GM18907 (cell line): Measurements from ENCODE around the gene PIGH.
A peak's percentile ranks its signal among the peaks of the same experiment; 100 is the strongest.
"Not testable (repeated sequence)": the region's sequence is repeated elsewhere in the genome, so short reads cannot be mapped to it uniquely, and the experiment has no call there.

ENCODE experiments used
- ATAC-seq: cut with Tn5 transposase; IDR thresholded peaks from one replicate; pipeline ENCODE4 v1.9.1; 2021; ENCODE audit warnings: mild to moderate bottlenecking, moderate library complexity; ENCODE audit not compliant: unreplicated experiment

Gene PIGH, protein sequence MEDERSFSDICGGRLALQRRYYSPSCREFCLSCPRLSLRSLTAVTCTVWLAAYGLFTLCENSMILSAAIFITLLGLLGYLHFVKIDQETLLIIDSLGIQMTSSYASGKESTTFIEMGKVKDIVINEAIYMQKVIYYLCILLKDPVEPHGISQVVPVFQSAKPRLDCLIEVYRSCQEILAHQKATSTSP

DNA sequence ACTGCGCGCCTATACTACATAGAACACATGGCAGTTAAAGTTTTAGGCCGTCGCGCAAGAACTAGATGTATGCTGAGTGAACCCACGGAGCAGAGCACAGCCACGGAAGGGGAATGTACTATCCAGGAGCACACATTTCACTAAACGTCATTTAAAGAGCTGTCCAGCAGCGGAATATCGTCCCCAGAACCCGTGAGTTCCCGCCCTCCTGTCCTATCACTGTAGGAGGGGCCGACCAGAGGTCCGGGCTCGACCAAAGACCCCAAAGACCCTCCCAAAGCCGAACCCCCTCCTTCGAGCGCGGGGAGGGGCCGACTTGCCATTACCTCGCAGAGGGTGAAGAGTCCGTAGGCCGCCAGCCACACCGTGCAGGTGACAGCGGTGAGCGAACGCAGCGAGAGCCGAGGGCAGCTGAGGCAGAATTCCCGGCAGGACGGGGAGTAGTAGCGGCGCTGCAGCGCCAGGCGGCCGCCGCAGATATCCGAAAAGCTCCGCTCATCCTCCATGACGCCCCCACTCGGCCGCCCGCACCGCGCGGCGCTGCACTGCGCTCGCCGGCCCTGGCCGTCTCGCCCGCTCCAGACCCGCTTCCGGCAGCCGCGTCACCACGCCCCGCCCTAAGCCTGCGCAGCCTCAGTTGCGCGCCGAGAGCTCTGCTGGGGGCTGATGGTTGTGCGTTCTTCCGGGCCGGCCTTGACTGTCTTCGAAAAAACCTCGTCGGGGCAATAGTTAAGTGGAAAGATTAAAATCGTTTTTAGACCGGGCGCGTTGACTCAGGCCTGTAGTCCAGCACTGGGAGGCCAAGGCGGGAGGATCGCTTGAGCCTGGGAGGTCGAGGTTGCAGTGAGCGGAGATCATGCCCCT lies at the start of gene PIGH:
PIGH (minus strand) TSS at position 571 of the 864 bp plus-strand sequence; CDS start at position 506, 65 bp downstream.
- peak; percentile 91 for ATAC-seq

DNA sequence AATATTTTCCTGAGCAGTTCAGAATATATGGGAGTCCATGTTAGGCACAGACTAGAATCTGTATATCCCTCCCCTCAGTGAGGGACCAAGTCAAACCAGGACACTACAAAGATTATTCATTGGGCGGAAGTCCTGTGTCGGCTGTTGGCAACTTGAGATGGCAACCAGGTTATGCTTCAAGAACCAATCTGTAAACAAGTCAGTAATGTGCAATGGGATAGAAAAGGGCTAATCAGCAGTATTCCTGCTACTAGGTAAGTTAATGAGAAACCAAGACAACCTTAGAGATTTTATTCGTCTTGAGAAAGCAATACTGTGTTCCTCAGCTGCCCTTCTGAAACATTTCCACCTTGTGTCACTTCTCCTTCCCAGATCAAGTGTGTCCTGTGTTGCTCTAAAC lies 46.1 kb upstream of the PIGH start:
- ATAC-seq = no peak

DNA sequence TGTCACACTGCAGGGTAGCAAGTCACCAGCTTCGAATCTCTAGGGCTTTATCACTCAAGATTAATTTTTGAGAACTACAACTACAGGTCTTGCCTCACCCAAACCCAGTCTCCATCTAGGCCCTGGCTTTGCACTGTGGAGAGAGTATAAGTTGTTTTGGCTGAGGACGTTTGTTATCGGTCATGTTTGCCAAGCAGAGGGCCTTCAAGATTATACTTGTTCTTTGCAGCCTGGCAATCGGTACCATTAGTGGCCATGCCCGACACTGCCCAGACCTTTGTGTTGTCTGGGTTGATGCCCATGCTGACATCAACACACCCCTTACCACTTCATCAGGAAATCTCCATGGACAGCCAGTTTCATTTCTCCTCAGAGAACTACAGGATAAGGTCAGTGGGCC lies 45.3 kb upstream of the PIGH start:
- no peak for ATAC-seq

DNA sequence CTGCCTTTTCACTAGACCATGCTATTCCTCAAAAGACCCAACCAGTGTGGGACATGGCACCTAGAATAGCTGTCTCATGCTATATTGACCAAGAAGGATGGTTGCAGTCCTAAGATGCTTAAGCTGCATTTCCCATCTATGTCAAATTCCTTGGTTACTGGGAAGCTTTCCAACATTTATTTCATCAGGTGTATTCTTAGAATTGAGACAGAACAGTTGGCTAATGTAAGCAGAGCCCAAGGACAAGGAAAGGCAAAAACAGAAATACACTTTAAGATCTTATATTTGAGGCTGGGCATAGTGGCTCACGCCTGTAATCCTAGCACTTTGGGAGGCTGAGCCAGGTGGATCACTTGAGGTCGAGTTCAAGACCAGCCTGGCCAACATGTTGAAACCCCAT lies 44.4 kb upstream of the PIGH start:
- ATAC-seq = no peak

GRCh38 chr14:67643713-67644112 lies 43.6 kb upstream of the PIGH start:
- ATAC-seq = no peak

GRCh38 chr14:67641902-67642749 lies 42.1 kb upstream of the PIGH start:
- ATAC-seq = no peak

DNA sequence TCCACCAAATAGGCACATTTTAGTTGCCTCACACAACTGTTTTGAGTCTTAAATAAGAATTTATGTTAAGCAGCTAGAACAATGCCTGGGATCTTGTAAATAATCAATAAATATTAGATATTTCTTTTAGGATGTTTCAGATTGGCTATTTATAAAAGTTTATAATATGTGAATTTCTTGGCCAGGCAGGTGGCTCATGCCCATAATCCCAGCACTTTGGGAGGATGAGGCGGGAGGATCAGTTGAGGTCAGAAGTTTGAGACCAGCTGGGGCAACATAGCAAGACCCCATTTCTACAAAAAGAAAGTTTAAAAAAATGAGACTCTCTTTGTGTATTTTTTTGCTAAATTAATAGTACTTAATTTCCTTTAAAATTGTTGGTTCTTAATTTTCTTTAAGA lies 41.4 kb upstream of the PIGH start:
- ATAC-seq = no peak

GRCh38 chr14:67638642-67639041 lies 38.6 kb upstream of the PIGH start:
- no peak for ATAC-seq

DNA sequence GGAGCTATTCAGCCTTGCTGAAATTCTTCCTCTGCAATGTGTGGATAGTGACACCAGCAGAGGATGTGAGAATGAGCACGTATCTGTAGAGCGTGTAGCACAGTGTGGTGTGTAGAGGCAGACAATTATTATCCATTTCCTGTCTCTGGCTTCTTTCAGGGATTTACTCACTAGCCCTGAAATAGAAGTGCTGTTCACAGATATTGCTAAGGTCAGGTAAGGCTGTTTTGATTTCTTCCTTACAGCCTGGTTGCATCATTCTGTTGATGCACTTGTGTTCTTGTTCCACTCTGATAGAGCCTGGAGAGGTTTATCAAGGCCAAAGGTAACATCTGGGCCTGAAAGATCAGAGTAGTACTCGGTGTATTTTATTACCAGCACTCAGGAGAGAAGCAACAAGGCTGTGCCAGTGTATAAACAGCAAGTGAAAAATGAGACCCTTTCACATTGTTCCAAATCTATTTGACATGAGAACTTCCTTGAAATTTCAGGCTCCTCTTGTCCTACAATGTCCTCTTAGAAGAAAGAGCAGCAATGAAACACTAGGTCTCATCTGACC lies 36.4 kb upstream of the PIGH start:
- no peak for ATAC-seq

DNA sequence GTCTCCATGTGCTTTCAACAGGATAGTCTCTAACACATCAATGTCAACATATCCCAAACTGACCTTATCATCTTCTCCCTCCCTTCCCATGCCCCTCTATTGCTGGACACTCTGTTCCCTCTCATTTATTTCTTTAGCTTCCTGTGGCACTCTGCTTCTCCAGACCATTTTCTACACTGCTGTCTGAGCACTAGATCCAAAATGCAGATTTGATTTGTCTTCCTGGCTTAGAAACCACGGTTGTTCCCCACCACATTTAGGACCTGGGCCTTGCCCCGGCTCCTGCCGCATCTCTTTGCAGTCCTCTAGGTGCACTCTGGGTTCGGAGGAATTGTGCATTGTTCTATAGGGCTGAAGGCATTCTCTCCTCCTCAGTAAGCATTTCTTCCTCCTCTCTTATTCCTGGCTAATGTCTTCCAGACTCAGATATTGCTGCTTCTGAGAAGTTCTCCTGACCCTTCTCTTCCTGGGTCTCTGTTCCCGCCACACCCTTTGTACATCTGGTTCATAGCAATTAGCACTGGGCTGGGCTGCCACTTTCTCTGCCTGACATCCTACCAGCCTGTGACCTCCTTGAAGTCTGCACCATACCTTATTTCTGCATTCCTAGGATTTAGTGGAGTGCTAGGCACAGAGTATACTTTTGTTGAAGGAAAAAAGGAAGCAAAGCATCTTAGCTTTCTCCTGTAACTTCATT lies 33.5 kb upstream of the PIGH start:
- ATAC-seq = no peak

- ATAC-seq = no peak
Measured at GRCh38 chr14:67630938-67631337, 30.9 kb upstream of the PIGH start.

DNA sequence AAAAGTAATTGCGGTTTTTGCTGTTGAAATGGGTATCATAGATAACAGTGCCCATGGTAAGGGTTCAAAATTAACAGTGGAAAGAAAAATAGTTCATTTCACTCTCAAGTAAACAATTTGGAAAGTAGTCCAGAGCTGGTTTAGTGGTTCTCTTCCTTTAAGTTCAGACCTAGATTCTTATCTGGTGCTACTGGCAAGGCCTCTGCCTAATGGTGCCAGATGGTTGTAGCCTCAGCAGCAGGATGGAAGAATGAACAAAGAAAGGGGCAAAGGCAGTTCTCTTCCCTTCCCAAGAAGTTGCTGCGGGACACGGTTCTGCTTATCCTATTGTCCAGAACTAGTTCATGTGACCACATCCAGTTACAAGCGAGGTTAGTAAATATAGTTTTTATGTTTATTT lies 30.1 kb upstream of the PIGH start:
- no peak for ATAC-seq

DNA sequence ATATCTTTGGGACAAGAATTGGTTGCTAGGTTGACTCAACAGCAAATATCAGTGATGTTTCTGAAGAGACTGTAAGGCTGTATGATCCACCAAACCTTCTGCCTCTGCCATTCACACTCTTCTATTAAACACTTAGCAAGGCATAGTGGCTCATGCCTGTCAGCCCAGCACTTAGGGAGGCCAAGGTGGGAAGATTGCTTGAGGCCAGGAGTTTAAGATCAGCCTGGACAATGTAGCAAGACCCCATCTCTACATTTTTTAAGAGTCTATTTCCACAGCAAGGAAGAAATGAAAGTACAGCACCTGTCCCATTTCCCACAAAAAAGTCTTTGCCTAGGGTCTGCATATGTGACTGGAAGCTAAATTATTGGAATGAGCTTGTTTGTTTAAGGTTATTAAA lies 27.5 kb upstream of the PIGH start:
- no peak for ATAC-seq

- ATAC-seq = not testable (repeated sequence)
Measured at GRCh38 chr14:67626131-67626530, 26.1 kb upstream of the PIGH start.

DNA sequence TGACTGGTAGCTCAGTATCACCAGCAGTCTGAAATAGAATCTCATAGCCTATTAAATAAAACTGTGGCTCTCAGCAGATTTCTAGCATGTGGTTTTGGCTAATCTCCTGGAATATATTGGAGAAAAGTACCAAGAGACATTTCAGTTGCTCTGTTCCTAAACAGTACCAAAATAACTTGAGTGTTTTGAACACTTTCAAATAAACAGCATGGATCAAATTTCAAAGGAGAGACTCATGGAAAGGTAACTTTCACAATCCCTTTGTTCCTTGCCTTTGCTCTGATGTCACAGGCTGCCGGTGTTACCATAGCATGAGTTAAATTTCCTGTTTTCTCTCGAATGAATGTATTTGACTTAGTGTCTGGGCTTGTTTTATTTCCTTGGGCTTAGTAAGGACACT lies 23.0 kb upstream of the PIGH start:
- no peak for ATAC-seq

DNA sequence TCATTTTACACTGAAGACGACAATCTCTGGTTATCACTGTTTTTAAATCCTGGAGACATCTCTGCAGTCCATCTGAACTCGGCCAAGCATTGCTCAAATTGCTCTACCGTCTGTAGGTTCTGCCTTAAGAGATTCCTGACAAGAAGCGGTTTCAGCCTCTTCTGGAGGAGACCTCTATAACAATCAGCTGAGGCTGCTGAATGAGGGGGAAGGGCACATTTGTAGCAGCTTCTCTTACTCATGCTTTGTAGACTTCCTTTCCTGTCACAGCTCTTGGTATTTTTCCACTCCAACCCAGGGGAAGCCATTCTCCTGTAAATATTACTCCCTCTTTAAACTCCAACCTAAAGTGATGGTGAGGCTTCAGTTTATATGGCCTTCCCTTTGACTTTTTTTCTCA lies 22.6 kb upstream of the PIGH start:
- no peak for ATAC-seq

DNA sequence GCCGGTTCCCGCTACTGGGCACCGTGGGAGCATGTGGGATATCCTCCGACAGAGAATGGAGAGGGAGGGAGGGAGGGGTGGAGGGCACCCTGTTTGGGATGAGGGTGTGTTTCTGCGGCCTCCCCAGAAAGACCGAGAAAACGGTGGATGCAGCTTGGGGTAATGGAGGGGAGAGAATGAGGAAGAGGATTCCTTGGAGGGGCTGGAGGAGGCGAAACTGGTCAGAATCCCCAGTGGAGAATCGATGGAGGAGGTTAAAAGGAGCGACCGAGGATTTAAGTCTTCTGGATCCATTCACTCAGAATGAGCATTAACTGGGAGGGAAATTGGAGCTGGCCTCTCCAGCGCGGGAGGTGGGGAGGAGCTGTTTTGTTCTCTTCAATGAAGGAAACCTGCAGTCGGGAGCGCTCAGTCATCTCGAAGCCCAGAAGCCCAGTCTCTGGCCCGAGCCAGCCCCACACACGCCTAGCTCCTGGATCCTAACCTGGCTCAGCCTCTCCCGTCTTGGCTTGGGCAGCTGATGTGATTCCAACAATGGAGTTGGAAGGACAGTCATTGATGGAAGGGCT lies 20.2 kb upstream of the PIGH start:
- ATAC-seq = no peak

DNA sequence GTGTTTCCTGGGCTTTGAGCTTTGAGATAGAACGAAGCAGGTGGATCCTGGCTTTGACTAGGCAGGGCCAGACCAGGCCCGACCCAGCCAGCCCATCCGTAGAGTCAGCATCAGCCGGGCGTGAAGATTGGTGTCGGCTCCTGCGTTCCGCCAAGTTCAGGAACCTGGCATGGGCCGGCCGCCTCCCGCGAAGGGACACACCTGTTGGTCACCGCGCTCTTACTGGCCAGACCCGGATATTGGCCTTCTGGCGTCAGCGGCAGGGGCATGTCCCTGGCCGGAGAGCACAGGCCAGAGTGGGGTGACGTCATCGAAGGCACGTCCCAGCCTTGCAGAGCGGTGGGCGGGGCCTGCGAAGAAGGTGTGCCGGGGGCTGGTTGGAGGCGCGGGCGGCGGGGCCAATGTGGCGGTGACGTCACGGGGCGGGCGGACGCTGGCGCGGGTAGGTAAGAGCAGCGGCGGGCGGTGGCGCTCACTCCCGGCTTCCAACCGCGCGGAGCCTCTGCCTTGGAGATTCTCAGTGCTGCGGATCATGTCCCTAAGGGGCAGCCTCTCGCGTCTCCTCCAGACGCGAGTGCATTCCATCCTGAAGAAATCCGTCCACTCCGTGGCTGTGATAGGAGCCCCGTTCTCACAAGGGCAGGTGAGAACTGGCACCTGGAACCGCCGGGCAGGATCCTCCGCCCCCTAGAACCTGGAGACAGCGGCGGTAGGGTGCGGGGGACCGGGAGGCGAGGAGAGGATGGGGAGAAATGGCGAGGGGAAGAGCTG lies 19.6 kb upstream of the PIGH start, which contains the start of gene ARG2:
ARG2 (plus strand) TSS at position 475 of the 771 bp plus-strand sequence; CDS start at position 533, 58 bp downstream.
- ATAC-seq = peak; percentile 92

DNA sequence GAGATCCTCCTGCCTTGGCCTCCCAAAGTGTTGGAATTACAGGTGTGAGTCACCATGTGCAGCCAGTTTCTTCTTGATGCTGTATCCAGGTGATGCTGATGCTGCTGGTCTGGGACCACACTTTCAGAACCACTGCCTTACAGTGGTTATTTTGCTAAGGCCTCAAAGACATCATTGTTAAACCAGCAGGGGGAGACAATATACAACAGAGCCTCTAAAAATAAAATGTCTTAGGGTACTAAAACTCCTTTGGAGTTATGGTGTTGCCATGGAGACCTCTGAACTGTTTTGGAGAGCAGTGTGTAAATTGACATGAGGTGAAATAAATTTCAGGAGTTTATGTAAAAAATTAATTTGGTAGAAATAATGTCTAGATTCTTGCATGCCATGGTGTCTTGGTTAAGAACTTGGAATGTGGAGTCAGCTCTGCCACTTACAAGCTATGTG lies 18.6 kb upstream of the PIGH start:
- no peak for ATAC-seq
